ENCODE data around the gene KCNQ1.

KCNQ1 gene

DNA sequence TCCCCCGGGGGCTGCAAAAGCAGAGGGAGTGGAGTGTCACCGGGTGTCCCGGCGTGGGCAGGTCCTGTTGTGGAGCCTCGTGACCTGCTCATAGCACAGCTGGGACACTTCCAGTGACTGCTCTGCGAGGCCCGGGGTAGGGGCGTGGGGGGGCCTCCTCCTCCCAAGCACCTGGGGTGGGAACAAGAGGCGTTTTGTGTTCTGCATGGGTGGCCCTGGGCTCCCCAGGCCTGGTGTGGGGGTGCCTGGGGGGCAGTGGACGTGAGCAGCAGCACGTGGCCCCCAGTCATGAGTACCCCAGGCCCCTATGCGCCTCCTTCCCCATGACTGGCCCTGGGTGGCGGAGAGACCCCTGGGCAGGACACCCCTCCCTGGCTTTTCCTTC lies 104.7 kb downstream of the KCNQ1 start:
- no peaks in the 10 kb centered on the region for H3K27me3 ChIP-seq (replicated peaks in 2 of 5; ENCODE audit: control insufficient read depth in 4 of 5, insufficient read depth in 5 of 5, low read length in 4 of 5)
- H3K36me3 ChIP-seq (ENCODE audit: control insufficient read depth in 4 of 4, insufficient read depth in 4 of 4, low read length in 3 of 4) = no peaks in the 10 kb centered on the region
- H3K4me1 ChIP-seq (ENCODE audit: control extremely low read depth in 1 of 4, control insufficient read depth in 4 of 4, insufficient read depth in 4 of 4, low read length in 3 of 4) = no peaks in the 10 kb centered on the region
- no peak for DNase-seq
- no peak overlapping the region for H3K27ac ChIP-seq (ENCODE audit: insufficient read depth in 1 of 2, low read depth in 1 of 2, low read length in 2 of 2, poor library complexity in 1 of 2, severe bottlenecking in 2 of 2)
- CTCF ChIA-PET = no interaction called here
- WGBS (ENCODE audit: insufficient coverage) = 96% methylated on average over 11 of the region's 13 CpGs
- no peak overlapping the region for H3K4me3 ChIP-seq (ENCODE audit: control insufficient read depth in 1 of 7, extremely low read depth in 1 of 7, insufficient read depth in 4 of 7, low read depth in 2 of 7, low read length in 6 of 7)
- H3K9me3 ChIP-seq (ENCODE audit: control extremely low read depth in 1 of 5, control insufficient read depth in 4 of 5, insufficient read depth in 2 of 5, low read depth in 1 of 5, low read length in 4 of 5) = peaks cover 0 to 3% (median 0%) of the 10 kb centered on the region in 5 experiments
- POLR2A ChIA-PET = no interaction called here

DNA sequence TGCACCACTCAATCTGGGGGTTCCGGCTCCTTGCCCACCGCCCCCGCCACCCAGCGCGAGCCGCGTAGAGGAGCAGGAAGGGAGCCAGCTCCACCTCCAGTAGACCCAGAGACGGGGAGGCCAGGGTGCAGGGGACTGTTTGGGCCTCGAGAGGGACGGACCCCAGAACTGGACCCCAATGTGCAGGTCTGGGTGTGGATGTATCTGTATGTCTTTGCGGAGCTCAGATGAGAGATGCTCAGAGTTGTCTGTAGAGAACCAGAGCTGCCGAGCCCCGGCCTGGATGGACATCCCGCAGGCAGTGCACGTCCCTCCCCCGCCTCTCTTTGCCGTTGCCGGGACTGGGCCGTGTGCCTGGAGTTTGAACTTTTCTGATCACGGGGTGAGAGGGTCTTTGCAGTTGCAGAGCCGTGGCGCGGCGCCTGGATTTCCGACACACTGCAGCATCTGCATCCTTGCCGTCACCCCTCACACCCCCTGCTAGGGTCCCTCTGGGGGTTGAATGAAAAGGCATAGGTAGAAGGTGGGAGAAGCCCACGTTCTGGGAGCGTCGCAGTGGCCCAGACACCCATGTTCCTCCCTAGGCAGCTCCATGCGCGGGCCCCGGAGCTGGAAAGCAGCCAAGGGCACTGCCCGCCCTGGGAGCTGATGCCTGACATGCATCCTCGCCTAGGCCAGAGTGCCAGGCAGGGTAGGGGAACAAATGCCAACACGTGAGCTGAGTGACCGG lies 105.2 kb downstream of the KCNQ1 start:
- WGBS (ENCODE audit: insufficient coverage) = 98% methylated on average over 26 of the region's 36 CpGs
- H3K36me3 ChIP-seq (ENCODE audit: control insufficient read depth in 4 of 4, insufficient read depth in 4 of 4, low read length in 3 of 4) = no peaks in the 10 kb centered on the region
- peaks cover 0 to 3% (median 0%) of the 10 kb centered on the region in 5 experiments for H3K9me3 ChIP-seq (ENCODE audit: control extremely low read depth in 1 of 5, control insufficient read depth in 4 of 5, insufficient read depth in 2 of 5, low read depth in 1 of 5, low read length in 4 of 5)
- ChIA-PET CTCF (interaction anchor here (1.1 kb wide), 1 partner anchor 336 kb away, joined by 3 read pairs; no protein-coding TSS in a partner anchor), POLR2A (no interaction called here)
- H3K27me3 ChIP-seq (replicated peaks in 2 of 5; ENCODE audit: control insufficient read depth in 4 of 5, insufficient read depth in 5 of 5, low read length in 4 of 5) = no peaks in the 10 kb centered on the region
- DNase-seq = no peak
- no peak overlapping the region for H3K27ac ChIP-seq (ENCODE audit: insufficient read depth in 1 of 2, low read depth in 1 of 2, low read length in 2 of 2, poor library complexity in 1 of 2, severe bottlenecking in 2 of 2)
- no peak overlapping the region for H3K4me3 ChIP-seq (ENCODE audit: control insufficient read depth in 1 of 7, extremely low read depth in 1 of 7, insufficient read depth in 4 of 7, low read depth in 2 of 7, low read length in 6 of 7)
- H3K4me1 ChIP-seq (ENCODE audit: control extremely low read depth in 1 of 4, control insufficient read depth in 4 of 4, insufficient read depth in 4 of 4, low read length in 3 of 4) = no peaks in the 10 kb centered on the region

DNA sequence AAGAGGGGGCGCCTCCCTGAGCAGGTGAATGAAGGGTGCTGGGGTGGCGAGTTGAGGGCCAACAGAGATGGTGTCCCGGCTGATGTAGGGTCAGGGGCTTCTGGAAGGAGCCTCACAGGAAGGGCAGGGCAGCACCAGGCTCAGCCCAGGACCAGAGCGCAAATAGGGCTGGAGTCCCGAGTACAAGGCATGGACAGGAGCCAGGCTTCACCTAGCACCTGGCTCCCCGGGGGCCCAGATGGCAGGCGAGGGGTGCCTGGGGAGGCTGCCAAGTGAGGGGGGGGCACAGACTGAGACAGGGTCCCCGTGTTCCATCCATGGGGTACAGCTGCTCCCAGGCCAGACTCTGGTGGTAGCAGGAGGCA lies 105.8 kb downstream of the KCNQ1 start:
- CTCF ChIA-PET = interaction anchor here (1.1 kb wide), 1 partner anchor 336 kb away, joined by 3 read pairs; no protein-coding TSS in a partner anchor
- Histone ChIP-seq H3K27ac (ENCODE audit: insufficient read depth in 1 of 2, low read depth in 1 of 2, low read length in 2 of 2, poor library complexity in 1 of 2, severe bottlenecking in 2 of 2) (no peak overlapping the region), H3K4me3 (ENCODE audit: control insufficient read depth in 1 of 7, extremely low read depth in 1 of 7, insufficient read depth in 4 of 7, low read depth in 2 of 7, low read length in 6 of 7) (no peak overlapping the region), H3K27me3 (replicated peaks in 2 of 5; ENCODE audit: control insufficient read depth in 4 of 5, insufficient read depth in 5 of 5, low read length in 4 of 5) (no peaks in the 10 kb centered on the region), H3K36me3 (ENCODE audit: control insufficient read depth in 4 of 4, insufficient read depth in 4 of 4, low read length in 3 of 4) (no peaks in the 10 kb centered on the region), H3K4me1 (ENCODE audit: control extremely low read depth in 1 of 4, control insufficient read depth in 4 of 4, insufficient read depth in 4 of 4, low read length in 3 of 4) (no peaks in the 10 kb centered on the region), H3K9me3 (ENCODE audit: control extremely low read depth in 1 of 5, control insufficient read depth in 4 of 5, insufficient read depth in 2 of 5, low read depth in 1 of 5, low read length in 4 of 5) (peaks cover 0 to 3% (median 0%) of the 10 kb centered on the region in 5 experiments)
- POLR2A ChIA-PET = no interaction called here
- 100% methylated on average over 4 of the region's 8 CpGs for WGBS (ENCODE audit: insufficient coverage)
- no peak for DNase-seq

- Histone ChIP-seq H3K4me1 (ENCODE audit: control extremely low read depth in 1 of 4, control insufficient read depth in 4 of 4, insufficient read depth in 4 of 4, low read length in 3 of 4) (no peaks in the 10 kb centered on the region), H3K9me3 (ENCODE audit: control extremely low read depth in 1 of 5, control insufficient read depth in 4 of 5, insufficient read depth in 2 of 5, low read depth in 1 of 5, low read length in 4 of 5) (peaks cover 0 to 3% (median 0%) of the 10 kb centered on the region in 5 experiments), H3K27me3 (replicated peaks in 2 of 5; ENCODE audit: control insufficient read depth in 4 of 5, insufficient read depth in 5 of 5, low read length in 4 of 5) (no peaks in the 10 kb centered on the region), H3K36me3 (ENCODE audit: control insufficient read depth in 4 of 4, insufficient read depth in 4 of 4, low read length in 3 of 4) (no peaks in the 10 kb centered on the region), H3K27ac (ENCODE audit: insufficient read depth in 1 of 2, low read depth in 1 of 2, low read length in 2 of 2, poor library complexity in 1 of 2, severe bottlenecking in 2 of 2) (no peak overlapping the region), H3K4me3 (ENCODE audit: control insufficient read depth in 1 of 7, extremely low read depth in 1 of 7, insufficient read depth in 4 of 7, low read depth in 2 of 7, low read length in 6 of 7) (no peak overlapping the region)
- DNase-seq = no peak
- WGBS (ENCODE audit: insufficient coverage) = 98% methylated on average over 12 of the region's 12 CpGs
- POLR2A ChIA-PET = no interaction called here
- CTCF ChIA-PET = no interaction called here
These were observed 106.3 kb downstream of the KCNQ1 start for GRCh38 chr11:2551131-2551530.

- H3K27ac ChIP-seq (ENCODE audit: insufficient read depth in 1 of 2, low read depth in 1 of 2, low read length in 2 of 2, poor library complexity in 1 of 2, severe bottlenecking in 2 of 2) = no peak overlapping the region
- no peaks in the 10 kb centered on the region for H3K36me3 ChIP-seq (ENCODE audit: control insufficient read depth in 4 of 4, insufficient read depth in 4 of 4, low read length in 3 of 4)
- 100% methylated on average over 3 of the region's 5 CpGs for WGBS (ENCODE audit: insufficient coverage)
- peaks cover 0 to 4% (median 0%) of the 10 kb centered on the region in 5 experiments for H3K9me3 ChIP-seq (ENCODE audit: control extremely low read depth in 1 of 5, control insufficient read depth in 4 of 5, insufficient read depth in 2 of 5, low read depth in 1 of 5, low read length in 4 of 5)
- ChIA-PET POLR2A (no interaction called here), CTCF (interaction anchor here (0.6 kb wide), 1 partner anchor 331 kb away, joined by 3 read pairs; no protein-coding TSS in a partner anchor)
- H3K4me3 ChIP-seq (ENCODE audit: control insufficient read depth in 1 of 7, extremely low read depth in 1 of 7, insufficient read depth in 4 of 7, low read depth in 2 of 7, low read length in 6 of 7) = no peak overlapping the region
- no peaks in the 10 kb centered on the region for H3K27me3 ChIP-seq (replicated peaks in 2 of 5; ENCODE audit: control insufficient read depth in 4 of 5, insufficient read depth in 5 of 5, low read length in 4 of 5)
- DNase-seq = no peak
- H3K4me1 ChIP-seq (ENCODE audit: control extremely low read depth in 1 of 4, control insufficient read depth in 4 of 4, insufficient read depth in 4 of 4, low read length in 3 of 4) = no peaks in the 10 kb centered on the region
These were observed 107.4 kb downstream of the KCNQ1 start for GRCh38 chr11:2552210-2552609.

DNA sequence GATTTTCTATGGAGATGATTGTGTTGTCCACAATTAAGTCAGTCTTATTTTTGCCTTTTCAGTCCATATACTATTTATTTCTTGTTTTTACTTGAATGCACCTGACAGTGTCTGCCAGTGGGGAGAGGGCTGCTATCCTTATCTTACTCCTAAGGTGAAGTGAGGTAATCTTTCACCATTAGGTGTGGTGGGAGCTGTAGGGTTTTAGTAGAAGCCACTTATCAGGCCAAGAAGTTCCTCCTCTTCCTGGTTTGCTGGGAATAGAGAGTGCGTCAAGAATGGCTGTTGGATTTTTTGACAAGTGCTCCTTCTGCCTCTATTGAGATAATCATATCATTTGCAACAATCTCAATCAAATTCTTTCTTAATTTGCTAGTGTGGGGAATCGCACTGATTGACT lies 108.4 kb downstream of the KCNQ1 start:
- Histone ChIP-seq H3K27me3 (replicated peaks in 2 of 5; ENCODE audit: control insufficient read depth in 4 of 5, insufficient read depth in 5 of 5, low read length in 4 of 5) (no peaks in the 10 kb centered on the region), H3K4me3 (ENCODE audit: control insufficient read depth in 1 of 7, extremely low read depth in 1 of 7, insufficient read depth in 4 of 7, low read depth in 2 of 7, low read length in 6 of 7) (no peak overlapping the region), H3K36me3 (ENCODE audit: control insufficient read depth in 4 of 4, insufficient read depth in 4 of 4, low read length in 3 of 4) (no peaks in the 10 kb centered on the region), H3K9me3 (ENCODE audit: control extremely low read depth in 1 of 5, control insufficient read depth in 4 of 5, insufficient read depth in 2 of 5, low read depth in 1 of 5, low read length in 4 of 5) (peaks cover 0 to 9% (median 0%) of the 10 kb centered on the region in 5 experiments), H3K27ac (ENCODE audit: insufficient read depth in 1 of 2, low read depth in 1 of 2, low read length in 2 of 2, poor library complexity in 1 of 2, severe bottlenecking in 2 of 2) (no peak overlapping the region), H3K4me1 (ENCODE audit: control extremely low read depth in 1 of 4, control insufficient read depth in 4 of 4, insufficient read depth in 4 of 4, low read length in 3 of 4) (no peaks in the 10 kb centered on the region)
- no peak for DNase-seq
- CTCF ChIA-PET = interaction anchor here (1.7 kb wide), 1 partner anchor 19 kb away, joined by 4 read pairs; no protein-coding TSS in a partner anchor
- POLR2A ChIA-PET = no interaction called here
- no CpG with 5 or more reads among the region's 2 CpGs for WGBS (ENCODE audit: insufficient coverage)

DNA sequence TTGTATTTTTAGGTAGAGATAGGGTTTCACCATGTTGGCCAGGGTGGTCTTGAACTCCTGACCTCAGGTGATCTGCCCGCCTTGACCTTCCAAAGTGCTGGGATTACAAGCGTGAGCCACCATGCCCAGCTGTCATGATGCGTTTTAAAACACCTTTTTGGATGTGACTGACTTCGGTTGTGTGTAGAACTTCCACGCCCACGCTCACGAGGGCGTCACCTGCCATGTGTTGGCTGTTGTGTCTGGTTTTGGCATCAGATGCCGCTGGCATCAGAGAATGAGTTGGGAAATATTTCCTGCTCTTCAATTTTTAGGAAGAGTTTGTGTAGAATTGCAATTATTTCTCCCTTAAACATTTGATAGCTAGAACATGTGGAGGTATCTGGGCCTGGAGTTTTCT lies 109.1 kb downstream of the KCNQ1 start:
- ChIA-PET POLR2A (no interaction called here), CTCF (interaction anchor here (1.7 kb wide), 1 partner anchor 20 kb away, joined by 4 read pairs; no protein-coding TSS in a partner anchor)
- DNase-seq = no peak
- H3K9me3 ChIP-seq (ENCODE audit: control extremely low read depth in 1 of 5, control insufficient read depth in 4 of 5, insufficient read depth in 2 of 5, low read depth in 1 of 5, low read length in 4 of 5) = peaks cover 0 to 9% (median 0%) of the 10 kb centered on the region in 5 experiments
- no peak overlapping the region for H3K27ac ChIP-seq (ENCODE audit: insufficient read depth in 1 of 2, low read depth in 1 of 2, low read length in 2 of 2, poor library complexity in 1 of 2, severe bottlenecking in 2 of 2)
- WGBS (ENCODE audit: insufficient coverage) = 100% methylated on average over 7 of the region's 9 CpGs
- no peaks in the 10 kb centered on the region for H3K4me1 ChIP-seq (ENCODE audit: control extremely low read depth in 1 of 4, control insufficient read depth in 4 of 4, insufficient read depth in 4 of 4, low read length in 3 of 4)
- H3K36me3 ChIP-seq (ENCODE audit: control insufficient read depth in 4 of 4, insufficient read depth in 4 of 4, low read length in 3 of 4) = no peaks in the 10 kb centered on the region
- no peak overlapping the region for H3K4me3 ChIP-seq (ENCODE audit: control insufficient read depth in 1 of 7, extremely low read depth in 1 of 7, insufficient read depth in 4 of 7, low read depth in 2 of 7, low read length in 6 of 7)
- no peaks in the 10 kb centered on the region for H3K27me3 ChIP-seq (replicated peaks in 2 of 5; ENCODE audit: control insufficient read depth in 4 of 5, insufficient read depth in 5 of 5, low read length in 4 of 5)

Measured in common myeloid progenitor, CD34-positive (primary cell).